Activated CD8-positive, alpha-beta memory T cell treated with anti-CD3 and anti-CD28 coated beads for 1 hour (primary cell): ENCODE results near the gene FANCD2.
"Not testable (repeated sequence)": the region's sequence is repeated elsewhere in the genome, so short reads cannot be mapped to it uniquely, and the experiment has no call there.

Source experiments
- DNase-seq, 2 donors: peaks; one replicate each; pipeline ENCODE4 v3.0.0-alpha.2; 2020; ENCODE audit warnings: low read depth in 1 of 2; ENCODE audit errors: extremely low read depth in 1 of 2

The FANCD2 gene

DNA sequence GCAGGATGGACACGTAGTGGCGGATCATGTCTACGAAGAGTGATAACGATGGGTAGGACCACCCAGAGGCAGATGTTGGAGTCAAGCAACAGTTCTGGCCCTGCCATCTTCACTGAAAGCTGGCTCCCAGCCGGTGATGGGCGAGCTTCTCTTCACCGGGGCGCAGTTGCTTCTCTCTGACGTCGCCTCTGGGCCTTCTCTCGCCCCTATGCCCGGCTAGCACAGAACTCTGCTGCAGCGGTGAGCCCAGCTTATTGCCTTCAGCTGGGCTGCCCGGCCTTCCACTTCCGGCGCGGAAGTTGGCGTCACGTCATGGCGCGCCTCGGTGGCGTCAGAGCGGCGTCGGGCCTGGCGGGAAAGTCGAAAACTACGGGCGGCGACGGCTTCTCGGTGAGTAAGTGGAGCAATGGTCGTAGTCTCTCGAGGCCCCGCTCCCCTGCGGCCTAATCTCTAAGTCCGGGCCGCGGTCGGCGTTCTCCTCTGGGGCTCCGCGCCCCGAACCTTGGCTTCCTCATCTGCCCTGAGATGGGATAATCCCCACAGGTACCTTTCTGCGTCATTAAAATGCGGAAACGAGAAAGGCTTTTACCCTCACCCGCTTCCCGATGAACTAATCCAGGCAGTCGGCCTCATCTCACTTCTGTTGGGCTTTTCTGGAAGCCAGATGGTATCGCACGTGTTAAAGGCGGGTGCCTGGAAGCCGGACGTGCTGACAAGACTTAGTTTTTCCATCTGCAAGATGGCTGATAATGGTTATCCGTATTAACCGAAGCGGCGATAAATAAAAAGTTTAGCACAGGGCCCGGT is at the start of gene FANCD2:
TSS of gene FANCD2 (plus strand) at position 354 of the 807 bp plus-strand sequence. CDS start 2,221 bp downstream, outside the sequence.
- DNase-seq: peak; percentile 70 to 89

DNA sequence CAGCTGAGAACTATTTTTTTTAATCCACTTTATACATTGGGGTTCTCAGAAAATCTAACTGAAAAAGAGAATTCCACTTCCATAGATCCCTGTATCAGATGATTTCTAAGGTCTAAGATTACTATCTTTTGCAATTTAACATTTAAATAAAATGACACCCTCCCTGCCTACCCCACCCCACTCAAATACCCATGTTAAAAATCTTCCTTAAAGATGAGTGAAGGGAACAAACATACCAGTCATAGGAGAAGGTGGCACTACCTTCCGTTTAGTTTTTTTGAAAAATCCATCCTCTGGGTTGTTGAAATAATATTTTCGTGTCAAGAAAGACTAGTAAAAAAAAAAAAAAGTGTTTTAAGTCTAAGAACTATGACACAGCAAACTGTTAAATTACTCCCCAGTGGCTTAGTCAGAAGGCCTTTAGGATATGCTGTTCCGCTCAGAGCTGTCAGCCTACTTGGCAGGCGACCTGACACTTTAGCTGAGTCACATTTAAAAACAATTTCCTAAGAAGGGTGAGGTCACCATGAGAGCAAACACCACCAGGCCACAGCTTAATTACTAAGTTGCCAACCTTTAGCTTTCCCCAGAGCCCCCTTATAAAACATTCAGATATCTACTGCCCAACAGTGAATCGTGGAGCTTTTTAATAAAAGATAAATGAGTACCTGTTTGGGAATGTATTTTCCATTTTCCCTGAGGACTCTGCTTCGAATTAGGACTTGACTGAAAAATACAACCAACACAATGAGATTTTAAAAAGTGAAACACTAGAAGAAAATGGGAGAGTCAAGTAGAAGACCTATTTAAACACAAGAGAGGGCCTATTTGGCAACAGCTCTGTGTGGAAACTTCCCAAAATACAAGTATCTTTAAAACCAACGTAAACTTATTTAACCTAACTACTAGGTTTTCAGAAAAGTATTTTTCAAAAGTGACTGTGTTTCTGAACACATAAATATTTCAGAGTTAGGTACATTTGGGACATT is 49.2 kb upstream of the FANCD2 start:
- DNase-seq: no peak

DNA sequence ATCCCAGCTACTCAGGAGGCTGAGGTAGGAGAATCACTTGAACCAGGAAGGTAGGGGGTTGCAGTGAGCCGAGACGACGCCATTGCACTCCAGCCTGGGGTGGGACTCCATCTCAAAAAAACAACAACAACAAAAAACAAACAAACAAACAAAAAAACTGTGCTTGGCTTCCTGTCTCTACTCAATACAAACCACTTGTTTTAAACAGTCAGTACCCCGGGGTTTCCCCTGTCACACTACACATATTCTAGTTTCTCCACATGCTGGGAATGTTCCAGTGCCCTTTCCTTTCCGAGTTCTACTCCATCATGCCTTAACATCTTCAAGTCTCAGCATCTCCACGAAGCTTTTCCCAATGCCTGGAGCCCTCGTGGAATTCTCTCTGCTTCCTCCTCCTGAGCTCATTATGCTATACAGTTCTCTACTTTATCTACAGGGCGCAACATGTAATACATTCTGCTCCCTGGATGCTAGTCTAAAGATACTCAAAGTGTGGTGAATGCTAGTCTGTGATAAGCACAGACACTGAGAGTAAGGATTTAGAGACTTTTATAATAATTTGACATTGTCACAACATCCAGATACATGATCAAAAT is 47.4 kb upstream of the FANCD2 start:
- DNase-seq: no peak

DNA sequence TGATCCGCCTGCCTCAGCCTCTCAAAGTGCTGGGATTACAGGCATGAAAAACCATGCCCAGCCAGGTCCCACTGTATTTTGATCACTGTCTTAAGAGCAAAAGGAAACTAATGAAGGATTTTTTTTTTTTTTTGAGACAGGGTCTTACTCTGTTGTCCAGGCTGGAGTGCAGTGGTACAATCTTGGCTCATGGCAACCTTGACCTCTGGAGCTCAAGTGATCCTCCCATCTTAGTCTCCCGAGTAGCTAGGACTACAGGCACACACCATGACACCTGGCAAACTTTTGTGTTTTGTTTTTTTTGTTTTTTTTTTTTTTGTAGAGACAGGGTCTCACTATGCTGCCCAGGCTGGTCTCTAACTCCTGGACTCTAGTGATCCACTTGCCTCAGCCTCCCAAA is 46.0 kb upstream of the FANCD2 start:
- no peak for DNase-seq

DNA sequence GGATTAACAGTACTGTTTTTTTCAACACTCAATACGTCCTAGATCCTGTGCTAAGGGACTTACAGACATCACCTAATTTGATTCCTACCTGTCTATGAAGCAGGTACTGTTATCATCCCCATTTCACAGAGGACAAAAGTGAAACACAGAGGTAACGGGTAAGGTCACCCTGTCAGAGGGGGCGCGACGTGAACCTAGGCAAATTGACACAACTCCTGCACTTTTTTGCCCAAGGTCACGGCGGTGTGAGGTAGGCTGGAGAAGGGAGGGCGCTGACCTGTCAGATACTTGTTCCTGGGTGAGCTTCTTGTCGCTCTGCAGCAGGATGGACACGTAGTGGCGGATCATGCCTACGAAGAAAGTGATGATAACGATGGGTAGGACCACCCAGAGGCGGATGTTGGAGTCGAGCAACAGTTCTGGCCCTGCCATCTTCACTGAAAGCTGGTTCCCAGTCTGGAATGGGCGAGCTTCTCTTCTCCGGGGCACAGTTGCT is 40.0 kb upstream of the FANCD2 start:
- DNase-seq: no peak

DNA sequence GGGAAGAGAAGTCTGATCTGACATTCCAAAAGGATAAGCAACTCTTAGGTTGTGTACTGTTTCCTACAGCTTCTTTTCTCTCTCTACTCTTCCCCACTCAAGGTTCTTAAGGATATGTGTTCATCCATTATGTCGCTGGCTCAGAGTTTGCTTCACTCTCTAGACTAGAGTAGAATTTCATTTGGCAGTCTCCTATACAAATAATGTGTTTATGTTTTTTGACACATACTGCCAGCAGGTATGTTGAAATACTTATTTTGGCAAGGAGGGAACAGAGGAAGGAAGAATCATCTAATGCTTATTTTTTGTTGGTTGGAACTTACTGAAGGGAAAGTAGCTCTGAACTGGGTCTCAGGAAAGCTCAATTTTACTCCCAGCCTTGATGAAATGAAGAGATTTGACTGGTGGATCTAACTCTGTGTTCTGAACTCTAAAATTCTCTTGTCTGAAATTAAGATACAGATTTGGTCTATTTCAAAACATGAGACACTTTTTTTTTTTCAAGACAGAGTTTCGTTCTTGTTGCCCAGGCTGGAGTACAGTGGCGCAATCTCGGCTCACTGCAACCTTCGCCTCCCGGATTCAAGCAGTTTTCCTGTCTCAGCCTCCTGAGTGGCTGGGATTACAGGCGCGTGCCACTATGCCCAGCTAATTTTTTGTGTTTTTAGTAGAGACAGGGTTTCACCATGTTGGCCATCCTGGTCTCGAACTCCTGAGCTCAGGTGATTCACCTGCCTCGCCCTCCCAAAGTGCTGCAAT is 32.0 kb upstream of the FANCD2 start:
- DNase-seq: no peak

DNA sequence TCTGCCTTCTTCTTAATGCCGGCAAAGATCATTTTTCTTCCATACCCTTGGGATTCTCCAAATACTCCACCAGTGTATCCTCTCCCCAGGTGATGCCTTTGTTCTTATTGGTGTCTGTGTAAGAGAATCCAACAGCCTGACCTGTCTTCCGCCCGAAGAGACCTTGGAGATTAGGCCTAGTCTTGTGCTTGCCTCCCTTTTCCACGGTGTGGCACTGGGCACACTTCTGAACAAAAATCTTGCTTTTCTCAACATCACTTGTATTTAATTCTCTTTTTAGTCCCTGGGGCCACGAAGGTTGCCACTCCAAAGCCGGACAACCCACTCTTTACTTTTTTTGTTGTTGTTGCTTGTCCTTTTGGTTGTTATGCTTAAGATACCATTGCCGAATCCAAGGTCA is 25.6 kb upstream of the FANCD2 start:
- no peak for DNase-seq

DNA sequence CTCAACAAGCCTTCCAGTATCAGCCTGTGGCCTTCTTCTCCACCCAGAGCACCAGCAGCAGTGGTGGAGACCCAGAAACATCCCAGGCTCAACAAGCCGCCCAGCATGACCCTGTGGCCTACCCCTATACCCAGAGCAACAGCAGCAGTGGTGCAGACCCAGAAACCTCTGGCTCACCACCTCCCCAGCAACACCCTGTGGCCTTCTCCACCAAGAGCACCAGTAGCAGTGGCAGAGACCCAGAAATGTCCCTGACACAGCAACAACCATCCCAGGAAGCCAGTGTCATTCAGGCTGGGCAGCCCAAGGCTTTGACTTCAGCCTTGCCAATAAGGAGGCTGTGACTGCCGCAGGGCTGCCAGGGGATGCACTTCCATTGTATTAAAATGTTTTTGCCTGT is 23.3 kb upstream of the FANCD2 start:
- DNase-seq: no peak

DNA sequence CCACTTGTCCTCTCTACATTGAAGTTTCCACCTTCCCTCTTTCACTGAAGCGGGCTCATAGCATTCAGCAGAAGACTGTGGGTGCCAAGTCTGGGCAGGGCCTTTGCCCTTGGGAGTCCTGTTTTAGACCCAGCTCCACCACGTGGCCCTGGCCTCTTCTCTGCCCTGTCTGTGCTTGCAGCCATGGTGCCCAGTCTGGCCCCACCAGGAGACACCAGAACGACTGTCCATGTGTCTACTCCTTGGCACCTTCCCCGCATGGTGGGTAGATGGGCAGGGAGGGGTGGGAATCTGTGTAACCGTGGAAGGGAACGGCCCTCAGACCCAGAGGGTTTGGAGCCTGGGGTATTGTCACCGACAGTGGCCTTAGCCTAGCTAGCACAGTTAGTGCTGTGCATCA is 21.7 kb upstream of the FANCD2 start:
- DNase-seq: no peak

DNA sequence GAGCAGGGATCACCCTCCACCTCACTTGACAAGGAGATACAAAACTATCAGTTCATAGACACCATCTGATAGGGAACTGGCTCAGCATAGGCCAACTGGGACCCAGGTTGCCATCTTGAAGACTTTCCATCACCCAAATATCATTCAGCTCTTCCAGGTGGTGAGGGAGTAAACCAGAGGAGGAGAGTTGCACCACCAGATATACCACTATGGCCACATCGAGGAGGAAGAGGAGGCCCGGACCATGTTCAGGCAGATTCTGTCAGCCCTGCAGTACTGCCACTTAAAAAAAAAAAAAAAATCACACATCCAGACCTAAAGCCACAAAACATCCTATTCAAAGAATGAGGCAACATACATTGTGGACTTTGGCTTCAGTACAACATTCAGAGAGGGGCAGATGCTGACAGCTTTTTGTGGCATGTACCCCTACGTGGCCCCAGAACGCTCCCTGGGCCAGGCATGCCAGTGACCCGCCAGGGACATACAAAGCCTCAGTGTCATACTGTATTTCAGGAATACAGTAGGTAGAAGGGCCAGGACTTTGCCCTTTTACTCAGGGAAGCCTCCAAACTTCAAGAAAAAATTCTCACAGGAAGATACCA is 21.2 kb upstream of the FANCD2 start:
- no peak for DNase-seq

DNA sequence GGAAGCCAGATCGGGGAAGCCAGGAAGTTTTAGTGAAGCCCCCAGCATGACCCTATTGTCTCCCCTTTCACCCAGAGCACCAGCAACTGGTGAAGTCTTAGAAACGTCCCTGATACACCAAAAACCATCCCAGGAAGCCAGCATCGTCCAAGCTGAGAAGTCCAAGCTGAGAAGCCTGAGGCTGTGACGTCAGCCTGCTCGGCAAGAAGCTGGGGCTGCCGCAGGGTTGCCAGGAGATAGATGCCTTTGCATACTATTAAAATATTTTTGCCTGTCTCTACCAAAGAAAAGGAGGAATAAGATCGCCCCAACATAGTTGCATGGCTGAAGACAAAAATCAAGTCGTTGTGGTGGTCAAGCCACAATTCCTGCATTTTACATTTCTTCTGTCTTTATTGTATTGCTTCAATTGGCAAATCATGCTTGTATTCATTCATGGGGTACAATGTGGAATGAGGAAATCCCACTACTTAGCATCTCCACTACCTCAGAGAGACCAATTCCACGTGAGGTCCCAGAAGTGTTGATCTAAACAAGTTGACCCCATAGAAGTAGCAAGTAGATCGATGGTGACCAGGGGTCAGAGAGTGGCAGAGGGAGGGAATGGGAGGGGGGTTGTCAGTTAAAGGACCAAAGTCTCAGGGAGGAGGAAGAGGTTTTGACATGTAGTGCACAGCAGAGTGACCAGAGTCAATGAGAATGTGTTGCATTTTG is 20.0 kb upstream of the FANCD2 start:
- no peak for DNase-seq

DNA sequence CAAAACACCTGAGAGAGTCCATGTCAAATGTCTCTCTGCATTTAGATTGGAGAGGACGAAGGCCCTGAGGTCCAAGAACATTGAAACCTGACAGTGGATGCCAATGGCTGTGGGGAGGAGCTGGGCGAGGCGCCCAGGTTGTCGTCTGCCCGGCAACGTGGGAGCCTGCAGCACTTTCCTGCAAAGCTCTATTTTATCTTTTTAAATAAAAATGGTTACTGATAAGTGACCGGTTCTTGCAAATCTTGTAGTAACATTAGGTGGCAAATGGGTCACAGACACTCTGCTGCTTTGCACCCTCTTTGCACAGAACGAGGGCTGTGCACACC is 19.5 kb upstream of the FANCD2 start:
- DNase-seq: no peak

DNA sequence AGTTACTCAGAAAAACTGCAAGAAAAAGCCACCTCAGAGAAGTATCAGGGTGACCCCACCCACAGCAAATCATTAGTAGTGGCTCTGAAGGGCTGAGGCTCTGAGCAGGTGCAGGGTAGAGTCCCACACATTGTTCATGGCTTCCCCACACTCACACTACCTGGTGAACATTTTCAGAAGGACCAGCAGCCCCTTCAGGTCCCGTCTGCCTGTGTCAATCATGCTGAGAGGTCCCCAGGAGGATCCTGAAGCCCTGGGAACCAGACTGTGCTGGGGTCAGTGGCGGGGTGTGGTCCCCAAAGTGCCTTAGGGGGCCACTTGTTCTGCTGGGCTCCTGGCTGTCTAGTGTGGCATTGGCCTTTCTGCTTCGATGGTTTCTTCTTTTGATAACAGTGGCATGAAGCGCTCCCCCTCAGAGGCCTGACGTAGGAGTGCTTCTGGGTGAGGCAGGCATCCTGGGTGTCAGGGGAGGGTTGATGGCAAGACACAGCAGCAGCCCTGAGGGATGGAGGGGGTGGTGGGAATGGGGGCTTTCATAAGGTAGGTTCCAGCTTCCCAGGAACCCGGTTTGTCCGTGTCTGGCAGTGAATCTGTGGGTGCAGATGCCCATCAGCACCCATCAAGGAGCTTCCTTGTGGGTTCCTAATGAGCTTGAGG is 19.0 kb upstream of the FANCD2 start:
- no peak for DNase-seq

DNA sequence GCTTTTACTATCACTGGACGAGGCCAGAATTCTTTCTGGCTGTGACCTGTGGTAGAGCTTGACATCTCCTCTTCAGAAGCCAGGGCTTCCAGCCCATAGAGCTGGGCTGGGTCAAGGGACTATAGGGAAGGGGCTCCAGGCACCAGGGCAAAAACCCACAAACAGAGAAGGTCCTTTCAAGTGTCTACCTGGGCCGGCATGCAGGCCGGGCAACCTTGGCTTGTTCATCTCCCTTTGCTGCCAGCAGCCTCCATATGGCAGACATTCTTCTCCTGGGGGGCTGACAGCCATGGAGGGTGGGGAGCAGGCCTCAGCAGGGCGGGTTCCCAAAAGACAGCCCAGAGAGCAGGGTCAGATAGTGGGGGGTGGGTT is 18.0 kb upstream of the FANCD2 start:
- not testable (repeated sequence) for DNase-seq

DNA sequence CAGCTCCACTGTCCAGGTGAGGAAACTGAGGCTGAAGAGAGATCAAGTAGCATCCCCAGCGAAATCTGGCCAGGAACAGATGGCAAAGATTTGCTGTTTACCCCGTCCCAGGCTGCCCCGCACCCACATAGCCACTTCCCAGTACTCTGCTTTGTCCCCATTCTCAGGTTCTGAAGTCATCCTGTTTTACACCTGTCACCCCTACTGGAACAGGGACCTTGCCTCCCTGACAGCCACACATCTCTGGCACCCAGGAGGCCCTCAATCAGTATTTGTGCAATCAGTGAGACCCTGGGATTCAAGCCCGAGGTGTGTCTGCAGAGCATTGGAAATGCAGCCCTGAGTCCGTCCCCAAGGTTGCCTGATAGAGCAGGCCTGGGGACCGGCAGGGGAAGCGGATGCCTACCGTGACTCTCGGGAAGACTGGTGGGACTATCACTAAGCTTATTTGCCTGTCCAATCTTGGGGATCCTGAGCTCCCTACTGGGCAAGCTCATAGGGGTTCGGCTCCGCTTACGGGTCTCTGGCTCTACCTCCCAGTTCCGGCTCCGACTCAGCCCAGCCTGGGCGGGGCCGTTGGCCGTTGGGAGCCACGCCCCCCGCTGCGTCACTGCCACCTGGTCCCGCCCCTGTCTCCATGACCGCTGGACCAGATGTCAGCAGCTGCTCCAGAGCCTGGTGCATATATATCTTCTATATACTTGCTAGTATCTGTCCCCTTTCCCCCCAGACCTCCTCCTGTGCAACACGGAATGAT is 17.5 kb upstream of the FANCD2 start:
- peak in 1 of 2 donors; percentile 67 for DNase-seq

DNA sequence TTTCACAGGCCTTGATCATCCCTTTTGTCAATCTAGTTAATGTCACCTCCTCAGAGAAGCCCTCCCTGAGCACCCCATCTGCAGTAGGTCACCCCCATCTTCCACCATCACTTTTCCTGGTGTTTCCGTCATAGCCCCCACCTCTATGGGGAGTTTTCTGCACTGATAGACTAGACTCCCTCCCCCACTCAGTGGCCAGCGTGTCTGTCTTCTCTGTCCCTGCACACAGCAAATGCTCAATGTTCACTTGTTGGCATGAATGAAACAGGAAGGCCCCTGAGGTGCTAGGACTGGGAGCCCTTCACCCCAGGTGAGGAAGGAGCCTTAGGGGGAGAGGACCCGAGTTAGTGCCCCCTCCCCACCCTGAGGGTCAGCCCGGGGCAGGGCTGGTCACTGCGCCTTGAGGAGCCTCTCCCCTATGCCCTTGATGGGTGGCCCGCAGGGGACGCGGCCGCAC is 15.8 kb upstream of the FANCD2 start:
- DNase-seq: no peak

DNA sequence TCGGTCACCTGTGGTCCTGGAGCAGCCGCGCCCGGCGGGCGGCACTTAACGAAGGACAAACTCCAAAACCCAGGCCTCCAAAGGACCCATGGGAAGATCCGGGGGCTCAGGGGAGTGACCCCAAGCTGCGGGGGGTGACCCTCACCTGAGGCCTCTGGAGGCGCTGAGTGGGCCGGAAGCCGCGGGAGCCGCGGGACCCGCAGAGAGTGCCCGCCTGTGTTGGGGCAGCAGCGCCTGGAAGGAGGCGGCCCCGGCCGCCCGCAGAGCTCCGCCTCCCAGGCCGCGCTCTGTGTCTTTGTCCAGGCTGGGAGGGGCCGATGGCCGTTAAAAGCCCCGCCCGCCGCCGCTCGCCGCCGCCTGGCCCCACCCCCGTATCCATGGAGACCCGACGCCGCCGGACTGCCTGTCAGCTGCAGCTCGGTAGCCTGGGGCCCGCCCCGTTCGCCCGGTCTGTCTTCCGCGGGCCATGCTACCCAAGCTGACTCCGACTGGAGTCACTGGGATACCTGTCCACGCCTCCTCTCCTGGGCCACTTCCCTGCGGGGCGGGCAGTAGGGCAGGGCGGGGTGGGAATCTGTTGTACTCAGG is 15.3 kb upstream of the FANCD2 start:
- peak in 1 of 2 donors; percentile 67 for DNase-seq

DNA sequence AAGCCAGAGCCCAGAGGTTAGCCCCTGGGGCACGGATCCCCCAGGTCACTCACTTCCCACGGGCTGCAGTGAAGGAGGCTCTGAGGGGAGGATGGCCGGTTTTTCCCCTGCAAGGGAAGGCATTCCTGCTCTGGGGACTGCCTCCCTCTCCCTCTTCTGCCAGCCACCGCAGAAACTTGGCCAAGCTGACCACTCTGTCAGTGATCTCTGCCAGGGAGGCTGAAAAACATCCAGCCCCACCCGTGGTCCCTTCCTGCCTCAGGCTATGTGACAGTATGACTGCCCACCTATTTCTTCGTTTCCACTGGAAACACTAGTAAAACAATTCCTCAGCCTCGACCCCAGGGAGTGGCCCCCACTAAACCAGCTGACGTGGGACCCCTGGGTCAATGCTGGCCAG is 14.6 kb upstream of the FANCD2 start:
- DNase-seq: no peak
